Gastrocnemius medialis (tissue), 4 donors: ENCODE measurements around the gene PAPPA2.

Source experiments
- POLR2A ChIP-seq, 2 donors: fragments of 450-650 bp; IDR thresholded peaks; one replicate each; pipeline ENCODE4 v1.6.1; 2017; ENCODE audit warnings: antibody characterized with exemption in 2 of 2, mild to moderate bottlenecking in 2 of 2, moderate library complexity in 2 of 2
- TF ChIP-seq, protein P1 (sequence below), 5 experiments: fragments of 450-650 bp in 3 of 5; fragments of 200-600 bp in 2 of 5; sonication (generic) in 2 of 5; IDR thresholded peaks in 4 of 5; conservative IDR thresholded peaks in 1 of 5; 1 replicate in 4 of 5; 2 replicates in 1 of 5; pipeline ENCODE4 v1.5.1; 2016 to 2019; ENCODE audit warnings: antibody characterized with exemption in 5 of 5, mild to moderate bottlenecking in 3 of 5, moderate library complexity in 3 of 5

DNA sequence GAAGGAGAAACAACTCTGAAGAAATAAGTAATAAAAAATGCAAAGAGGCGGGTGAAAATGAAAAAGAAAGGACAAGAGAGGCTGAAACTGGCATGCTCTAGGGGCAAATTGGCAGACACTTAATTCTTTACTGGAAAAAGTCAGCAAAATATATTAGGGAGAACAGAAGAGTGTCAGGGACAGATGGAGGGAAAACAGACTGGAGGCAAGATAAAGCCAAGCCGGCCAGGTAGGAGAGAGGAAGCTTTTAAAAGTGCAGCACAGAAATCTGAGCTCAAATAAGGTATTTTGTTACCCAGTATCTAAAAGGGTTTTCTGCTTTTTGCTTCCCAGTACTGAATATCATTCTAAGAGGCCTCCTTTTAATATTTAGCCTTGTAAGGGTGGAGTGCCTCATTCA lies 339.3 kb downstream of the PAPPA2 start:
- TF ChIP-seq, protein P1, sequence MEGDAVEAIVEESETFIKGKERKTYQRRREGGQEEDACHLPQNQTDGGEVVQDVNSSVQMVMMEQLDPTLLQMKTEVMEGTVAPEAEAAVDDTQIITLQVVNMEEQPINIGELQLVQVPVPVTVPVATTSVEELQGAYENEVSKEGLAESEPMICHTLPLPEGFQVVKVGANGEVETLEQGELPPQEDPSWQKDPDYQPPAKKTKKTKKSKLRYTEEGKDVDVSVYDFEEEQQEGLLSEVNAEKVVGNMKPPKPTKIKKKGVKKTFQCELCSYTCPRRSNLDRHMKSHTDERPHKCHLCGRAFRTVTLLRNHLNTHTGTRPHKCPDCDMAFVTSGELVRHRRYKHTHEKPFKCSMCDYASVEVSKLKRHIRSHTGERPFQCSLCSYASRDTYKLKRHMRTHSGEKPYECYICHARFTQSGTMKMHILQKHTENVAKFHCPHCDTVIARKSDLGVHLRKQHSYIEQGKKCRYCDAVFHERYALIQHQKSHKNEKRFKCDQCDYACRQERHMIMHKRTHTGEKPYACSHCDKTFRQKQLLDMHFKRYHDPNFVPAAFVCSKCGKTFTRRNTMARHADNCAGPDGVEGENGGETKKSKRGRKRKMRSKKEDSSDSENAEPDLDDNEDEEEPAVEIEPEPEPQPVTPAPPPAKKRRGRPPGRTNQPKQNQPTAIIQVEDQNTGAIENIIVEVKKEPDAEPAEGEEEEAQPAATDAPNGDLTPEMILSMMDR (IDR thresholded peaks at IDR 0.05 in 4 of 5, conservative IDR thresholded peaks at IDR 0.05 in 1 of 5) = no peak
- TF ChIP-seq POLR2A (IDR thresholded peaks at IDR 0.05) = no peak
